ENCODE data around the gene PLEKHG2.
"Not testable (repeated sequence)": the region's sequence is repeated elsewhere in the genome, so short reads cannot be mapped to it uniquely, and the experiment has no call there.

Gene PLEKHG2

GRCh38 chr19:39412100-39412866, at the start of gene PLEKHG2:
Gene PLEKHG2, plus strand, starts transcription at chr19:39412669. Its CDS starts 1,418 bp downstream, at chr19:39414087.
- peak; percentile 99 for DNase-seq

GRCh38 chr19:39362682-39363657, 49.5 kb upstream of the PLEKHG2 start:
- DNase-seq: no peak

GRCh38 chr19:39363901-39364457, 48.5 kb upstream of the PLEKHG2 start:
- DNase-seq: peak in 1 of 2 donors; percentile 35

- no peak for DNase-seq
These were observed 46.9 kb upstream of the PLEKHG2 start for GRCh38 chr19:39365531-39365930.

GRCh38 chr19:39369200-39369599, 43.3 kb upstream of the PLEKHG2 start:
- DNase-seq: no peak

GRCh38 chr19:39370735-39371134, 41.7 kb upstream of the PLEKHG2 start:
- no peak for DNase-seq

GRCh38 chr19:39372047-39372802, 40.2 kb upstream of the PLEKHG2 start:
- no peak for DNase-seq

- DNase-seq: no peak
These were observed 39.5 kb upstream of the PLEKHG2 start for GRCh38 chr19:39372941-39373340.

GRCh38 chr19:39375929-39376328, 36.5 kb upstream of the PLEKHG2 start:
- DNase-seq: no peak

- no peak for DNase-seq
These were observed 34.8 kb upstream of the PLEKHG2 start for GRCh38 chr19:39377373-39378362.

- DNase-seq: not testable (repeated sequence)
These were observed 33.1 kb upstream of the PLEKHG2 start for GRCh38 chr19:39379366-39379765.

- DNase-seq: no peak
These were observed 32.5 kb upstream of the PLEKHG2 start for GRCh38 chr19:39379865-39380396.

GRCh38 chr19:39380521-39381502, 31.7 kb upstream of the PLEKHG2 start:
- DNase-seq: no peak

GRCh38 chr19:39381910-39382611, 30.4 kb upstream of the PLEKHG2 start:
- DNase-seq: no peak

- DNase-seq: no peak
These were observed 29.3 kb upstream of the PLEKHG2 start for GRCh38 chr19:39382991-39383828.

- no peak for DNase-seq
These were observed 27.5 kb upstream of the PLEKHG2 start for GRCh38 chr19:39384839-39385568.

Measured in CD4-positive, alpha-beta T cell treated with Interleukin-4 for 1 hour (primary cell).